ENCODE measurements around the gene FOXN3. TPM values are rescaled to one million over a fixed set of nuclear protein-coding genes. Genes with fewer than 3 reads are reported as not detected.

The FOXN3 gene
- polyA plus RNA-seq, 3 donors, result 38.7 to 57.4 (median 42.0) TPM

DNA sequence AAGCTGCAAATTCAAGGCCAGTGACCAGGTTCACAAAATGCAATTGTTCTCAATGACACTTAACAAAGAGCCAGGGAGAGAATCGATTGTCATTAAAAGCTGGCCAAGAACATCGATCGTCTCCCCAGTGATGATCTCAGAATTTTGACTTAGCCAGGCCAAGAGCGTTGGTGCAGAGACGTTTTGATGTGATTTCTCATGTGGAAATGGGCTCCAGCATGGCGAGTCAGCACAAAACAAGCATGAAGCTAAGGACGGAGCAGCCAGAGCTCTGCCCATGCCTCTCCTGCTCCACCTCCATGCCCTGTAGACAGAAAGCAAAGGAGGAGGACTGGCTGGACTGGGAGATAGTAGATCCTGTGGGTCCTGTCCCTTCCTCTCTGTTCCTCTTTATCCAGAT is 270.8 kb downstream of the FOXN3 start:
- H4K20me1 ChIP-seq (ENCODE audit: insufficient read depth, low read length), result no peaks in the 10 kb centered on the region
- Mint-ChIP-seq H3K4me3 (no peak overlapping the region), H3K27me3 (ENCODE audit: low read depth in 3 of 3) (peaks cover 2 to 6% (median 2%) of the 10 kb centered on the region in 3 donors)

DNA sequence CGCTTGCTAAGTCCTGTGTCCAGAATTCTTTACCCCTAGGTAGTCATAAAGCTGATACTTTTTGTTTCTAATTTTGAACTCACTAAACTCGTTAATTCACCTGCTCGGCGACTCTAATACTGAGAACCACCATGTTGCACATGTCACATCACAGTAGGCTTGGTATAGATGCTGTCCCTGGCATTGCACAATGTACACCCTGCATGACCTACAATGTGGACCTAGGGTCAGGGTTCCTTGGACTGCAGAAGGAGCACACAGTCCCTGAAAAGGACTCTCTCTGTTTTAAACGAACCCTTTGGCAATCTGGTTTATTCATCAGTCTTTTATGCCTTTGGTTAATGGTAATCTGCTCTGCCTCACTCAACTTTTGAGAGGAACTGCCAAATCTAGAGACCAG is 272.4 kb downstream of the FOXN3 start:
- 94% methylated on average over 5 of the region's 5 CpGs for WGBS (ENCODE audit: insufficient coverage)
- no peak overlapping the region for H3K27ac ChIP-seq (ENCODE audit: low read depth in 1 of 2, low read length in 2 of 2)
- intact Hi-C loops (cut with micrococcal nuclease), result no loop called here
- H3K4me1 ChIP-seq (ENCODE audit: control insufficient read depth in 1 of 2, insufficient read depth in 2 of 2, low read length in 2 of 2), result no peaks in the 10 kb centered on the region
- H3K4me2 ChIP-seq (replicated peaks; ENCODE audit: extremely low read depth, low read length, poor library complexity, severe bottlenecking), result no peak overlapping the region
- no peaks in the 10 kb centered on the region for H3K36me3 ChIP-seq (replicated peaks in 1 of 2; ENCODE audit: control insufficient read depth in 1 of 2, insufficient read depth in 2 of 2, low read length in 2 of 2)
- TF ChIP-seq, protein P1, sequence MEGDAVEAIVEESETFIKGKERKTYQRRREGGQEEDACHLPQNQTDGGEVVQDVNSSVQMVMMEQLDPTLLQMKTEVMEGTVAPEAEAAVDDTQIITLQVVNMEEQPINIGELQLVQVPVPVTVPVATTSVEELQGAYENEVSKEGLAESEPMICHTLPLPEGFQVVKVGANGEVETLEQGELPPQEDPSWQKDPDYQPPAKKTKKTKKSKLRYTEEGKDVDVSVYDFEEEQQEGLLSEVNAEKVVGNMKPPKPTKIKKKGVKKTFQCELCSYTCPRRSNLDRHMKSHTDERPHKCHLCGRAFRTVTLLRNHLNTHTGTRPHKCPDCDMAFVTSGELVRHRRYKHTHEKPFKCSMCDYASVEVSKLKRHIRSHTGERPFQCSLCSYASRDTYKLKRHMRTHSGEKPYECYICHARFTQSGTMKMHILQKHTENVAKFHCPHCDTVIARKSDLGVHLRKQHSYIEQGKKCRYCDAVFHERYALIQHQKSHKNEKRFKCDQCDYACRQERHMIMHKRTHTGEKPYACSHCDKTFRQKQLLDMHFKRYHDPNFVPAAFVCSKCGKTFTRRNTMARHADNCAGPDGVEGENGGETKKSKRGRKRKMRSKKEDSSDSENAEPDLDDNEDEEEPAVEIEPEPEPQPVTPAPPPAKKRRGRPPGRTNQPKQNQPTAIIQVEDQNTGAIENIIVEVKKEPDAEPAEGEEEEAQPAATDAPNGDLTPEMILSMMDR (IDR thresholded peaks at IDR 0.05), result no peak
- H3K79me2 ChIP-seq (ENCODE audit: insufficient read depth, low read length), result no peaks in the 10 kb centered on the region
- H4K20me1 ChIP-seq (ENCODE audit: insufficient read depth, low read length), result no peaks in the 10 kb centered on the region
- DNase-seq, result no peak
- H3K27me3 Mint-ChIP-seq (ENCODE audit: low read depth in 3 of 3), result peaks cover 2 to 11% (median 2%) of the 10 kb centered on the region in 3 donors
- no peak overlapping the region for H3K9ac ChIP-seq (ENCODE audit: insufficient read depth, low read length, poor library complexity, severe bottlenecking)
- H3K4me3 Mint-ChIP-seq, result no peak overlapping the region
- H3K9me3 ChIP-seq (replicated peaks in 1 of 2; ENCODE audit: control insufficient read depth in 1 of 2, insufficient read depth in 1 of 2, low read length in 2 of 2), result no peaks in the 10 kb centered on the region
- H2AFZ ChIP-seq (ENCODE audit: insufficient read depth, low read depth, low read length, poor library complexity, severe bottlenecking), result no peak overlapping the region
- peaks cover 0 to 4% of the 10 kb centered on the region in 2 donors for H3K36me3 Mint-ChIP-seq
- no peaks in the 10 kb centered on the region for H3K9me3 Mint-ChIP-seq
- H3K27ac Mint-ChIP-seq, result no peak overlapping the region
- no peaks in the 10 kb centered on the region for H3K27me3 ChIP-seq (ENCODE audit: control insufficient read depth in 2 of 2, insufficient read depth in 2 of 2, low read length in 2 of 2)
- no peak overlapping the region for H3K4me3 ChIP-seq (replicated peaks in 1 of 3; ENCODE audit: low read depth in 2 of 3, low read length in 3 of 3)
- no peaks in the 10 kb centered on the region for H3K4me1 Mint-ChIP-seq

More for the DNA sequence above, 270.8 kb downstream of the FOXN3 start:
- DNase-seq, result no peak
- no peaks in the 10 kb centered on the region for H3K4me1 ChIP-seq (ENCODE audit: control insufficient read depth in 1 of 2, insufficient read depth in 2 of 2, low read length in 2 of 2)
- Mint-ChIP-seq H3K36me3 (peaks cover 0 to 4% of the 10 kb centered on the region in 2 donors), H3K9me3 (peaks cover 0 to 5% (median 3%) of the 10 kb centered on the region in 7 donors), H3K4me1 (no peaks in the 10 kb centered on the region), H3K27ac (no peak overlapping the region)
- no peak overlapping the region for H3K4me3 ChIP-seq (replicated peaks in 1 of 3; ENCODE audit: low read depth in 2 of 3, low read length in 3 of 3)
- no peaks in the 10 kb centered on the region for H3K79me2 ChIP-seq (ENCODE audit: insufficient read depth, low read length)
- intact Hi-C loops (cut with micrococcal nuclease), result no loop called here
- no peaks in the 10 kb centered on the region for H3K36me3 ChIP-seq (replicated peaks in 1 of 2; ENCODE audit: control insufficient read depth in 1 of 2, insufficient read depth in 2 of 2, low read length in 2 of 2)
- H3K9me3 ChIP-seq (replicated peaks in 1 of 2; ENCODE audit: control insufficient read depth in 1 of 2, insufficient read depth in 1 of 2, low read length in 2 of 2), result peaks cover 0 to under 1% of the 10 kb centered on the region in 2 donors
- 93% methylated on average over 5 of the region's 7 CpGs for WGBS (ENCODE audit: insufficient coverage)
- H3K27ac ChIP-seq (ENCODE audit: low read depth in 1 of 2, low read length in 2 of 2), result no peak overlapping the region
- TF ChIP-seq, protein P1 (IDR thresholded peaks at IDR 0.05), result no peak
- no peaks in the 10 kb centered on the region for H3K27me3 ChIP-seq (ENCODE audit: control insufficient read depth in 2 of 2, insufficient read depth in 2 of 2, low read length in 2 of 2)
- H3K4me2 ChIP-seq (replicated peaks; ENCODE audit: extremely low read depth, low read length, poor library complexity, severe bottlenecking), result no peak overlapping the region
- no peak overlapping the region for H2AFZ ChIP-seq (ENCODE audit: insufficient read depth, low read depth, low read length, poor library complexity, severe bottlenecking)
- no peak overlapping the region for H3K9ac ChIP-seq (ENCODE audit: insufficient read depth, low read length, poor library complexity, severe bottlenecking)

All from CD14-positive monocyte (primary cell).